ENCODE data around the gene MAN2A2.
"Not testable (repeated sequence)": the region's sequence is repeated elsewhere in the genome, so short reads cannot be mapped to it uniquely, and the experiment has no call there.

MAN2A2 gene

GRCh38 chr15:90905306-90906180 is 2.4 kb downstream of the MAN2A2 start:
- no peak overlapping the region for H3K4me3 ChIP-seq (ENCODE audit: insufficient read depth, low read depth, low read length)
- no peaks in the 10 kb centered on the region for H3K9me3 ChIP-seq (ENCODE audit: control insufficient read depth, low read length)
- WGBS, 2 experiments = 96 to 97% methylated on average over 28 of the region's 28 CpGs
- H3K36me3 ChIP-seq (ENCODE audit: control insufficient read depth, insufficient read depth, low read length) = peaks cover 3% of the 10 kb centered on the region
- H3K27me3 ChIP-seq (ENCODE audit: control insufficient read depth, insufficient read depth, low read length, poor library complexity, severe bottlenecking) = peaks cover 18% of the 10 kb centered on the region
- H3K4me1 ChIP-seq (ENCODE audit: control insufficient read depth, insufficient read depth, low read length) = peaks cover 8% of the 10 kb centered on the region
- H3K27ac ChIP-seq (ENCODE audit: insufficient read depth, low read depth, low read length, poor library complexity, severe bottlenecking) = no peak overlapping the region

GRCh38 chr15:90906181-90906849 is 3.2 kb downstream of the MAN2A2 start:
- H3K9me3 ChIP-seq (ENCODE audit: control insufficient read depth, low read length) = no peaks in the 10 kb centered on the region
- WGBS, 2 experiments = 93 to 95% methylated on average over 11 of the region's 11 CpGs
- H3K27me3 ChIP-seq (ENCODE audit: control insufficient read depth, insufficient read depth, low read length, poor library complexity, severe bottlenecking) = peaks cover 18% of the 10 kb centered on the region
- H3K27ac ChIP-seq (ENCODE audit: insufficient read depth, low read depth, low read length, poor library complexity, severe bottlenecking) = no peak overlapping the region
- peaks cover 3% of the 10 kb centered on the region for H3K36me3 ChIP-seq (ENCODE audit: control insufficient read depth, insufficient read depth, low read length)
- no peak overlapping the region for H3K4me3 ChIP-seq (ENCODE audit: insufficient read depth, low read depth, low read length)
- peaks cover 8% of the 10 kb centered on the region for H3K4me1 ChIP-seq (ENCODE audit: control insufficient read depth, insufficient read depth, low read length)

DNA sequence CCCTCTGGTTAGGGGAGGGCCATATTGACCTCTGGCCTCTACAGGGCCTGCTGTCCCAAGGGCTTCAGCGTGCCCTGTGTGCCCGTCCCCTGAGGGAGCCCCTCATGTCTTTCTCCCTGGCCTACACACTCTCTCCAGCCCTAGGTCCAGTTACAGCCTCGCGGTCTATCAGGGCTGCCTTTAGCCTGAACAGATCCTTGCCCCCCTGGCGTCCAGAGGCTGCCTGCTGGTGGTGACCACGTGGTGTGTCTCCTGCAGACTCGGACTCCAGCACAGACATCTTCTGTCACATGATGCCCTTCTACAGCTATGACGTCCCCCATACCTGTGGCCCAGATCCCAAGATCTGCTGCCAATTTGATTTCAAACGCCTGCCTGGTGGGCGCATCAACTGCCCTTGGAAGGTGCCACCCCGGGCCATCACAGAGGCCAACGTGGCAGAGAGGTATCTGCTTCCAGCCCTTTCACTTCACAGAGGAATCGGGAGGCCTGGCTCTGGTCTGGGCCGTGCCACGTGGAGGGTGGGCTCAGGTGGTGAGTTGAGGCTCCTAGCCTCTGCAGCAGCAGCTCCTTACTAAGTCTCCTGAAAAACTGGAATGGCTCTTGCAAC is 4.1 kb downstream of the MAN2A2 start:
- no peak overlapping the region for H3K4me3 ChIP-seq (ENCODE audit: insufficient read depth, low read depth, low read length)
- H3K27me3 ChIP-seq (ENCODE audit: control insufficient read depth, insufficient read depth, low read length, poor library complexity, severe bottlenecking) = peaks cover 18% of the 10 kb centered on the region
- WGBS, 2 experiments = 92 to 93% methylated on average over 15 of the region's 15 CpGs
- no peak overlapping the region for H3K27ac ChIP-seq (ENCODE audit: insufficient read depth, low read depth, low read length, poor library complexity, severe bottlenecking)
- peaks cover 8% of the 10 kb centered on the region for H3K4me1 ChIP-seq (ENCODE audit: control insufficient read depth, insufficient read depth, low read length)
- H3K36me3 ChIP-seq (ENCODE audit: control insufficient read depth, insufficient read depth, low read length) = peaks cover 3% of the 10 kb centered on the region
- no peaks in the 10 kb centered on the region for H3K9me3 ChIP-seq (ENCODE audit: control insufficient read depth, low read length)

GRCh38 chr15:90907838-90908507 is 4.9 kb downstream of the MAN2A2 start:
- Histone ChIP-seq H3K27me3 (ENCODE audit: control insufficient read depth, insufficient read depth, low read length, poor library complexity, severe bottlenecking) (peaks cover 17% of the 10 kb centered on the region), H3K9me3 (ENCODE audit: control insufficient read depth, low read length) (no peaks in the 10 kb centered on the region), H3K36me3 (ENCODE audit: control insufficient read depth, insufficient read depth, low read length) (peaks cover 3% of the 10 kb centered on the region), H3K4me3 (ENCODE audit: insufficient read depth, low read depth, low read length) (no peak overlapping the region), H3K4me1 (ENCODE audit: control insufficient read depth, insufficient read depth, low read length) (peaks cover 8% of the 10 kb centered on the region), H3K27ac (ENCODE audit: insufficient read depth, low read depth, low read length, poor library complexity, severe bottlenecking) (no peak overlapping the region)
- WGBS, 2 experiments = 91 to 93% methylated on average over 9 of the region's 9 CpGs

DNA sequence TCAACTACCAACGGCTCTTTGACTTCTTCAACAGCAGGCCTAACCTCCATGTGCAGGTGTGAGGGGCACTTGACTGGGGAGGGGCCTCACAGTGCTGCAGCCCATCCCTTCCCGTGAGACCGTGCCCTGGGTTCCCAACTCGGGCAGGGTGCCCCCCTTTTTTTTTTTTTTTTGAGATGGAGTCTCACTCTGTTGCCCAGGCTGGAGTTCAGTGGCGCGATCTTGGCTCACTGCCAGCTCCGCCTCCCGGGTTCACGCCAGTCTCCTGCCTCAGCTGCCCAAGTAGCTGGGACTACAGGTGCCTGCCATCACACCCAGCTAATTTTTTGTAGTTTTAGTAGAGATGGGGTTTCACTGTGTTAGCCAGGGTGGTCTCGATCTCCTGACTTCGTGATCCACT is 6.3 kb downstream of the MAN2A2 start:
- not testable (repeated sequence) for H3K9me3 ChIP-seq (ENCODE audit: control insufficient read depth, low read length); H3K27me3 ChIP-seq (ENCODE audit: control insufficient read depth, insufficient read depth, low read length, poor library complexity, severe bottlenecking); H3K36me3 ChIP-seq (ENCODE audit: control insufficient read depth, insufficient read depth, low read length); H3K27ac ChIP-seq (ENCODE audit: insufficient read depth, low read depth, low read length, poor library complexity, severe bottlenecking); H3K4me1 ChIP-seq (ENCODE audit: control insufficient read depth, insufficient read depth, low read length); H3K4me3 ChIP-seq (ENCODE audit: insufficient read depth, low read depth, low read length)
- 90 to 95% methylated on average over 11 of the region's 11 CpGs for WGBS, 2 experiments

DNA sequence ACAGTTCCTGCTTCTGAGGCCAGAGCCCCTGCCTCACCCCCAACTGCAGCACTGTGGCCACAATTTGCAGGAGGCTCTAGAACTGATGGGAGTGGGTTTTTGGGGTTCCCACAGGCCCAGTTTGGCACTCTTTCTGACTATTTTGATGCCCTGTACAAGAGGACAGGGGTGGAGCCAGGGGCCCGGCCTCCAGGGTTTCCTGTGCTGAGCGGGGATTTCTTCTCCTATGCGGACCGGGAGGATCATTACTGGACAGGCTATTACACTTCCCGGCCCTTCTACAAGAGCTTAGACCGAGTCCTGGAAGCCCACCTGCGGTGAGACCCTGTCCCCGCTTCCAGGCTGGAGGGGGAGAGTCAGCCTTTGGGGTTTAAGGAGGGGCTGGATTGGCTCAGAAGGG is 6.9 kb downstream of the MAN2A2 start:
- no peak overlapping the region for H3K4me3 ChIP-seq (ENCODE audit: insufficient read depth, low read depth, low read length)
- no peaks in the 10 kb centered on the region for H3K27me3 ChIP-seq (ENCODE audit: control insufficient read depth, insufficient read depth, low read length, poor library complexity, severe bottlenecking)
- H3K9me3 ChIP-seq (ENCODE audit: control insufficient read depth, low read length) = no peaks in the 10 kb centered on the region
- peaks cover 3% of the 10 kb centered on the region for H3K36me3 ChIP-seq (ENCODE audit: control insufficient read depth, insufficient read depth, low read length)
- H3K27ac ChIP-seq (ENCODE audit: insufficient read depth, low read depth, low read length, poor library complexity, severe bottlenecking) = no peak overlapping the region
- 92 to 96% methylated on average over 8 of the region's 8 CpGs for WGBS, 2 experiments
- no peaks in the 10 kb centered on the region for H3K4me1 ChIP-seq (ENCODE audit: control insufficient read depth, insufficient read depth, low read length)

- H3K27me3 ChIP-seq (ENCODE audit: control insufficient read depth, insufficient read depth, low read length, poor library complexity, severe bottlenecking) = no peaks in the 10 kb centered on the region
- H3K27ac ChIP-seq (ENCODE audit: insufficient read depth, low read depth, low read length, poor library complexity, severe bottlenecking) = no peak overlapping the region
- H3K9me3 ChIP-seq (ENCODE audit: control insufficient read depth, low read length) = no peaks in the 10 kb centered on the region
- no peaks in the 10 kb centered on the region for H3K4me1 ChIP-seq (ENCODE audit: control insufficient read depth, insufficient read depth, low read length)
- H3K36me3 ChIP-seq (ENCODE audit: control insufficient read depth, insufficient read depth, low read length) = peaks cover 3% of the 10 kb centered on the region
- no peak overlapping the region for H3K4me3 ChIP-seq (ENCODE audit: insufficient read depth, low read depth, low read length)
- WGBS, 2 experiments = 94% methylated on average over 24 of the region's 24 CpGs
Measured at GRCh38 chr15:90910441-90911301, 7.6 kb downstream of the MAN2A2 start.

DNA sequence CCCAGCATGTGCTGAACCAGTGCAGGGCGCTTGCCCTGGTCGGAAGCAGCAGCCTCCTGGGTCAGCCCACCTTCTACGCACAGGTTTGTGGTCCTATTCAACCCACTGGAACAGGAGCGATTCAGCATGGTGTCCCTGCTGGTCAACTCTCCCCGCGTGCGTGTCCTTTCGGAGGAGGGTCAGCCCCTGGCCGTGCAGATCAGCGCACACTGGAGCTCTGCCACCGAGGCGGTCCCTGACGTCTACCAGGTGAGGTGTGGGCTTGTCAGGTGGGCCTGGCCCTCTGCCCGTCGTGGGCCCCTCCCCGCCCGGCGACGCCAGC is 8.2 kb downstream of the MAN2A2 start:
- 95% methylated on average over 19 of the region's 19 CpGs for WGBS, 2 experiments
- no peaks in the 10 kb centered on the region for H3K27me3 ChIP-seq (ENCODE audit: control insufficient read depth, insufficient read depth, low read length, poor library complexity, severe bottlenecking)
- H3K27ac ChIP-seq (ENCODE audit: insufficient read depth, low read depth, low read length, poor library complexity, severe bottlenecking) = no peak overlapping the region
- peaks cover 1% of the 10 kb centered on the region for H3K36me3 ChIP-seq (ENCODE audit: control insufficient read depth, insufficient read depth, low read length)
- no peaks in the 10 kb centered on the region for H3K4me1 ChIP-seq (ENCODE audit: control insufficient read depth, insufficient read depth, low read length)
- no peaks in the 10 kb centered on the region for H3K9me3 ChIP-seq (ENCODE audit: control insufficient read depth, low read length)
- no peak overlapping the region for H3K4me3 ChIP-seq (ENCODE audit: insufficient read depth, low read depth, low read length)

- Histone ChIP-seq H3K27ac (ENCODE audit: insufficient read depth, low read depth, low read length, poor library complexity, severe bottlenecking) (no peak overlapping the region), H3K9me3 (ENCODE audit: control insufficient read depth, low read length) (no peaks in the 10 kb centered on the region), H3K4me1 (ENCODE audit: control insufficient read depth, insufficient read depth, low read length) (no peaks in the 10 kb centered on the region), H3K27me3 (ENCODE audit: control insufficient read depth, insufficient read depth, low read length, poor library complexity, severe bottlenecking) (no peaks in the 10 kb centered on the region), H3K36me3 (ENCODE audit: control insufficient read depth, insufficient read depth, low read length) (no peaks in the 10 kb centered on the region), H3K4me3 (ENCODE audit: insufficient read depth, low read depth, low read length) (no peak overlapping the region)
- 93 to 95% methylated on average over 30 of the region's 30 CpGs for WGBS, 2 experiments
Measured at GRCh38 chr15:90911906-90912769, 9.0 kb downstream of the MAN2A2 start.
